Stomach (tissue), 4 donors: ENCODE data around the gene POF1B.
A peak's percentile ranks its signal among the peaks of the same experiment; 100 is the strongest.

Source experiments
- CTCF ChIP-seq, 7 experiments: fragments of 450-650 bp in 4 of 7; fragments of 200-600 bp in 3 of 7; sonication (generic) in 3 of 7; IDR thresholded peaks; one replicate each; pipeline ENCODE4 v1.5.1; 2016 to 2019; ENCODE audit warnings: antibody characterized with exemption in 7 of 7, control low read depth in 2 of 7, mild to moderate bottlenecking in 1 of 7
- EP300 ChIP-seq: sonication (generic); formaldehyde crosslinking; IDR thresholded peaks from one replicate; pipeline ENCODE4 v1.6.1; 2017; ENCODE audit warnings: antibody characterized with exemption
- POLR2A ChIP-seq, 4 donors: fragments of 450-650 bp; IDR thresholded peaks; one replicate each; pipeline ENCODE4 v1.6.1; 2016; ENCODE audit warnings: antibody characterized with exemption in 4 of 4, control low read depth in 2 of 4, mild to moderate bottlenecking in 1 of 4, moderate library complexity in 1 of 4
- POLR2AphosphoS5 ChIP-seq, 3 donors: sonication (generic); formaldehyde crosslinking; IDR thresholded peaks; one replicate each; pipeline ENCODE4 v1.6.1; 2016; ENCODE audit warnings: antibody characterized with exemption in 3 of 3

- no peak for TF ChIP-seq CTCF (IDR thresholded peaks at IDR 0.05)
- TF ChIP-seq POLR2AphosphoS5 (IDR thresholded peaks at IDR 0.05) = peak in 2 of 3 donors; percentile 78 to 87
- TF ChIP-seq EP300 = no peak
- peak in 1 of 4 donors; percentile 26 for TF ChIP-seq POLR2A (IDR thresholded peaks at IDR 0.05)
Measured at GRCh38 chrX:85379174-85379907, at the start of gene POF1B.
